Choroid plexus epithelial cell (primary cell): ENCODE data around the gene FGD5.

Experiments
- DNase-seq: peaks from one replicate; pipeline ENCODE4 v3.0.0-alpha.2; 2010; ENCODE audit warnings: low read depth
- H3K4me3 ChIP-seq: 2 replicates; pipeline ENCODE4 v1.5.1; 2011; ENCODE audit warnings: low read depth, mild to moderate bottlenecking, control low read depth, low read length, moderate library complexity
- CTCF ChIP-seq: conservative IDR thresholded peaks from 2 replicates; pipeline ENCODE4 v1.5.1; 2011; ENCODE audit warnings: low read depth, mild to moderate bottlenecking, control low read depth, inconsistent platforms, low read length, moderate library complexity

FGD5 gene

GRCh38 chr3:14853271-14853951, 34.6 kb downstream of the FGD5 start:
- no peak overlapping the region for H3K4me3 ChIP-seq
- TF ChIP-seq CTCF: no peak
- DNase-seq: no peak

GRCh38 chr3:14857506-14857905, 38.7 kb downstream of the FGD5 start:
- no peak overlapping the region for H3K4me3 ChIP-seq
- peak; percentile 8 for TF ChIP-seq CTCF
- DNase-seq: no peak

- no peak for DNase-seq
- no peak overlapping the region for H3K4me3 ChIP-seq
- no peak for TF ChIP-seq CTCF
These were observed 39.3 kb downstream of the FGD5 start for GRCh38 chr3:14858105-14858504.

GRCh38 chr3:14859880-14860279, 41.1 kb downstream of the FGD5 start:
- TF ChIP-seq CTCF: no peak
- no peak for DNase-seq
- no peak overlapping the region for H3K4me3 ChIP-seq

- no peak for DNase-seq
- H3K4me3 ChIP-seq: no peak overlapping the region
- TF ChIP-seq CTCF: no peak
These were observed 42.3 kb downstream of the FGD5 start for GRCh38 chr3:14861031-14861430.

GRCh38 chr3:14861446-14862302, 42.9 kb downstream of the FGD5 start:
- DNase-seq: no peak
- no peak overlapping the region for H3K4me3 ChIP-seq

More at GRCh38 chr3:14861446-14862302, 42.9 kb downstream of the FGD5 start:
- TF ChIP-seq CTCF: no peak
